Heart left ventricle (tissue), 16 donors: ENCODE data around the gene CUL5. TPM values are rescaled to one million over a fixed set of nuclear protein-coding genes. Genes with fewer than 3 reads are reported as not detected.

ENCODE experiments used
- ATAC-seq, 4 donors: fragments of 200-7000 bp; cut with Tn5 transposase; one replicate each; pipeline ENCODE4 v1.9.1; 2020 to 2022; ENCODE audit warnings: moderate library complexity in 4 of 4, mild to moderate bottlenecking in 3 of 4, moderate number of reproducible peaks in 1 of 4
- DNase-seq, 5 donors: peaks; one replicate each; pipeline ENCODE4 v3.0.0-alpha.2; 2020
- H3K27ac ChIP-seq, 12 donors: fragments of 200-600 bp; sonication (generic) in 4 of 12; one replicate each; pipeline versions ENCODE4 v1.5.0 to v1.8.0; 2016 to 2022; ENCODE audit warnings: mild to moderate bottlenecking in 2 of 12
- H3K27me3 ChIP-seq, 9 donors: fragments of 200-600 bp; sonication (generic) in 2 of 9; one replicate each; pipeline versions ENCODE4 v1.5.1 to v1.8.0; 2016 to 2022; ENCODE audit warnings: mild to moderate bottlenecking in 3 of 9
- H3K36me3 ChIP-seq, 9 donors: fragments of 200-600 bp; sonication (generic) in 2 of 9; one replicate each; pipeline versions ENCODE4 v1.5.0 to v1.8.0; 2018 to 2022; ENCODE audit warnings: mild to moderate bottlenecking in 2 of 9
- H3K4me1 ChIP-seq, 12 donors: fragments of 200-600 bp; sonication (generic) in 4 of 12; one replicate each; pipeline versions ENCODE4 v1.5.0 to v1.8.0; 2016 to 2022; ENCODE audit warnings: mild to moderate bottlenecking in 3 of 12
- H3K4me3 ChIP-seq, 12 donors: fragments of 200-600 bp; sonication (generic) in 4 of 12; one replicate each; pipeline versions ENCODE4 v1.5.0 to v1.8.0; 2017 to 2022; ENCODE audit warnings: mild to moderate bottlenecking in 9 of 12, moderate library complexity in 4 of 12
- H3K9me3 ChIP-seq, 12 donors: fragments of 200-600 bp; sonication (generic) in 4 of 12; one replicate each; pipeline versions ENCODE4 v1.5.0 to v1.8.0; 2016 to 2022; ENCODE audit warnings: mild to moderate bottlenecking in 1 of 12
- POLR2A ChIP-seq, 2 donors: fragments of 450-650 bp; IDR thresholded peaks; one replicate each; pipeline ENCODE4 v1.6.1; 2017; ENCODE audit warnings: antibody characterized with exemption in 2 of 2, mild to moderate bottlenecking in 2 of 2, moderate library complexity in 2 of 2
- WGBS, 4 donors: extraction: QIAGEN DNeasy Blood & Tissue Kit in 2 of 4; methylation state at CpG; one replicate each; pipeline versions ENCODE4 v1.1.5 to v1.1.7; 2013 to 2018; 5-methylcytosine and 5-hydroxymethylcytosine counted together
- intact Hi-C, 10 donors: fragments of 100-400 bp; cut with DNase I; formaldehyde crosslinking; loops; one replicate each; pipeline versions ENCODE4 v1.11.1 to v1.14.2; 2022
- long read RNA-seq, 3 donors: library from polyadenylated mRNA; unstranded; transcript quantifications; one replicate each; pipeline ENCODE4 v2.0.0, GENCODE V29; 2020 to 2021
- polyA plus RNA-seq, 2 donors: library from polyadenylated mRNA; stranded (reverse); fragments of 200-250 nt; gene quantifications; one replicate each; pipeline ENCODE4 v1.2.3, GENCODE V29; 2013
- total RNA-seq, 9 donors: library from RNA; depleted of rRNA in 2 of 9; stranded (reverse); fragments of >200 nt in 2 of 9; fragmentation: NEBNext Ultra II Directional in 3 of 9; extraction: Animal tissue kit (Norgen Biotek cat#: 25700) in 3 of 9; gene quantifications; one replicate each; pipeline versions ENCODE4 v1.1.0 to v1.2.4, GENCODE V29; 2016 to 2023
- TF ChIP-seq, protein P1 (sequence below), 12 donors: fragments of 200-600 bp; sonication (generic) in 4 of 12; IDR thresholded peaks; one replicate each; pipeline versions ENCODE4 v1.5.0 to v1.8.0; 2018 to 2022; ENCODE audit warnings: antibody characterized with exemption in 12 of 12, mild to moderate bottlenecking in 5 of 12
- donor health status: ischemic (EF 13 %, LVEDD 7.1; RV severe dilation, severe dysfunction).
- donor health status: healthy with polysubstance abuse.
- donor health status: DM: no; HTN: yes; CAD: no.
- donor health status: DM: no; HTN: no; CAD: no.
- donor health status: ischemic (EF 25% LVEDD 6.9; RV normal size, moderate dysfunction).
- donor health status: ischemic (EF 25% LVEDD 5.7; RV mildly dilated, moderate dysfunction).
- donor health status: healthy.
- donor health status: DM: yes; HTN: yes; CAD: no.
- donor health status: ischemic (EF 35%, LVEDD 5.7; RV mildly dilated, moderate dysfunction).
- donor health status: nonischemic (EF 11% LVEDD 7.7; RV severe dilation, severe dysfunction).
- donor health status: DM: yes; HTN: yes; CAD: no.
- donor health status: PGD.
- donor health status: ischemic (EF 29% LVEDD 5.4; RV normal size, mild dysfunction).
- donor health status: nonischemic (EF 23%, LVEDD 6.1; RV moderate dilation, normal function).

CUL5 gene
- total RNA-seq (10 to 100 TPM; 22.0 to 46.0 (median 36.8) TPM), polyA plus RNA-seq (10 to 100 TPM in 1 of 2 donors, 1 to 10 TPM in 1; 6.0 to 12.1 TPM)
- long read RNA-seq, donor 1, full-length matches to known transcripts = 10 of 38 reads
- long read RNA-seq, donor 1, partial matches to known transcripts = 24 of 38 reads
- long read RNA-seq, donor 1, other reads (novel, unspliced or antisense) = 4 of 38 reads
- long read RNA-seq, donor 2, full-length matches to known transcripts = 7 of 111 reads
- long read RNA-seq, donor 2, partial matches to known transcripts = 100 of 111 reads
- long read RNA-seq, donor 2, other reads (novel, unspliced or antisense) = 4 of 111 reads
- long read RNA-seq, donor 3, full-length matches to known transcripts = 6 of 34 reads
- long read RNA-seq, donor 3, partial matches to known transcripts = 25 of 34 reads
- long read RNA-seq, donor 3, other reads (novel, unspliced or antisense) = 3 of 34 reads

DNA sequence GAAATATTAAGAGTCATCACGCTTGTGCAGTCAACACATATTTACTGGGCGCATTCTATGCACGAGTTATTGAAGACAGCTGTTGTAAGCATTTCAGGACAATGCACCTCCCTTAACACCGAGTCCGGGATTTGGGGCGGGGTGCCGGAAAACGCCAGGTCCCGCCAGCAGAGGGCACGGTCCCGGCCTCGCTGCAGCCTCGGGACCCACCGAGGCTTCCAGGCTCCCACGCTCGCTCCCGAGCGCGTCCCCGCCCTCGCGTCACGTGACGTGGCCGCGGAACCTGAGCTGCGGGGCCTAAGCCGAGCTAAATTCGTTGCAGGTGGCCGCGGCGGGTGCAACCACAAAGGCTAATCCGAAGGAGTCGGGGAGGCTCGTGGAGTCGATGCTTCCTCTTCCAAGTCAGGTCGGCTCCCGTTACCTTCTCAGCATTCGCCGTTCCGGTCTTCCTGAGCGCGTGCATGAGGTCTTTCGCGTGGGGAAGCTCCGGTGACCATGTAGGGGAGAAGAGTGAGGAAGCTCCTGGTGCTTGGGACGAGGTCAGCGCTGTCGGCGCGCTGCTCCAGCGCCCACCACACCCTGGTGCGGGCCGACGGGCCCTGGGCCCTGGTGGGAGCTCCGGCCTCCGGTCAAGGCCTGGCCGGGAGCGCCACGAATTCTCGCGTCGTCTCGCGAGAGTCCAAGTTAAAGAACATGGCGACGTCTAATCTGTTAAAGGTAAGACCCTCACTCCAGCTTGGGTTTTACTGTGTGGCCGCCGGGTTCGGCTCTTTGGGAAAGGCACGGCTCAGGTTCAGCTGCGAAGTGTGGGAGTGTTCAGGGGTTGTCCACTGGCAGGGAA lies at the start of gene CUL5:
Gene CUL5, plus strand, starts transcription at position 243 of the 841 bp plus-strand sequence. Its CDS starts 451 bp downstream, at position 694.
- H3K27ac ChIP-seq = peak within 1 kb of the TSS; percentile 85 to 100 (median 98)
- peaks cover 0 to 47% (median 35%) of the 10 kb centered on the region in 12 donors for H3K4me1 ChIP-seq
- TF ChIP-seq POLR2A (IDR thresholded peaks at IDR 0.05) = peak in 1 of 2 donors; percentile 23
- TF ChIP-seq, protein P1, sequence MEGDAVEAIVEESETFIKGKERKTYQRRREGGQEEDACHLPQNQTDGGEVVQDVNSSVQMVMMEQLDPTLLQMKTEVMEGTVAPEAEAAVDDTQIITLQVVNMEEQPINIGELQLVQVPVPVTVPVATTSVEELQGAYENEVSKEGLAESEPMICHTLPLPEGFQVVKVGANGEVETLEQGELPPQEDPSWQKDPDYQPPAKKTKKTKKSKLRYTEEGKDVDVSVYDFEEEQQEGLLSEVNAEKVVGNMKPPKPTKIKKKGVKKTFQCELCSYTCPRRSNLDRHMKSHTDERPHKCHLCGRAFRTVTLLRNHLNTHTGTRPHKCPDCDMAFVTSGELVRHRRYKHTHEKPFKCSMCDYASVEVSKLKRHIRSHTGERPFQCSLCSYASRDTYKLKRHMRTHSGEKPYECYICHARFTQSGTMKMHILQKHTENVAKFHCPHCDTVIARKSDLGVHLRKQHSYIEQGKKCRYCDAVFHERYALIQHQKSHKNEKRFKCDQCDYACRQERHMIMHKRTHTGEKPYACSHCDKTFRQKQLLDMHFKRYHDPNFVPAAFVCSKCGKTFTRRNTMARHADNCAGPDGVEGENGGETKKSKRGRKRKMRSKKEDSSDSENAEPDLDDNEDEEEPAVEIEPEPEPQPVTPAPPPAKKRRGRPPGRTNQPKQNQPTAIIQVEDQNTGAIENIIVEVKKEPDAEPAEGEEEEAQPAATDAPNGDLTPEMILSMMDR (IDR thresholded peaks at IDR 0.05) = peak; percentile 76 to 95 (median 89)
- no peaks in the 10 kb centered on the region for H3K27me3 ChIP-seq
- DNase-seq (peak; percentile 91 to 97 (median 93)), ATAC-seq (peak; percentile 95 to 98 (median 98))
- intact Hi-C loops = loop anchor here in 7 of 10 donors (2.0 to 10.0 kb wide), 5 partner anchors 213 to 656 kb away; partner anchors contain the start of genes ATM (in 2 of the 7), NPAT (in 2 of the 7) and DDX10 (in 1 of the 7)
- peaks cover 0 to 3% (median 0%) of the 10 kb centered on the region in 9 donors for H3K36me3 ChIP-seq
- H3K4me3 ChIP-seq = peak within 1 kb of the TSS; percentile 71 to 99 (median 88)
- WGBS, 4 donors = 0 to 1% (median 1%) methylated on average over 37 to 72 of the region's 72 CpGs
- H3K9me3 ChIP-seq = no peaks in the 10 kb centered on the region

DNA sequence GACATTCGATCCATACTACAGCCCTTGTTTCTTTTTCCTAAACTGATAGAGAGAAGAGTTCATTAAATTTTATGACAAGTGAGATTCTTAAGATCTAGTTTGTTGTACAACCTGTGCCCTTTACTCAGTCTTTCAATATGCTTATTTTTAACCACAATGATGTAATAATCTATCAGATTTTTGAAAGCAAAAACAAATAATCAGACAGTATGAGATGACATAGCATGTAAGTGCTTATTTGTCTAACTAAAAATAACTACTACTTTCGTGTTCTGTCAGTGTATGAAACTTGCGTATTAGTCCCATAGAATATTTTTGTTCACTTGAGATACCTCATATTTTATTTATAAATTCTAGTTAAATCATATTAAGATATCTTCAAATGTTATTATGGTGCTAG lies 47.2 kb upstream of the CUL5 start:
- Histone ChIP-seq H3K4me3 (no peak overlapping the region), H3K27me3 (no peaks in the 10 kb centered on the region), H3K36me3 (no peaks in the 10 kb centered on the region), H3K4me1 (peaks cover 0 to 19% (median 0%) of the 10 kb centered on the region in 12 donors), H3K27ac (no peak overlapping the region), H3K9me3 (no peaks in the 10 kb centered on the region)
- 72 to 82% (median 76%) methylated on average over 3 of the region's 3 CpGs for WGBS, 4 donors
- no peak for TF ChIP-seq POLR2A (IDR thresholded peaks at IDR 0.05)
- TF ChIP-seq, protein P1 (IDR thresholded peaks at IDR 0.05) = no peak
- ATAC-seq (no peak), DNase-seq (no peak)
- intact Hi-C loops = no loop called here

DNA sequence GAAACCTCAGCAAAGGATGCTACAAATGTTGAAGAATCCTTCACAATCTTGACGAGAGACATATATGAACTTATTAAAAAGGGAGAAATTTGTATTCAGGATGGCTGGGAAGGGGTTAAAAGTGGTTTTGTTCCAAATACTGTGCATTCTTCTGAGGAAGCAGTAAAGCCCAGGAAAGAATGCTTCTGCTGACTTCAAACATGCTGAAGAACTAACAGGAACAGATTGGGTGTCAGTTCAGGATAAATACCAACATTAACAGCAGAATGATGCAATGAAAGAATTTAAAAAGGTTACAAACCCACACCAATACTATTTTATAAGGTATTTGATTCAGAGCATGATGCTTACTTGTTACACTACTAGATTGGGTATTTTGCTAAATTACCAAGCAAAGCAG lies 46.5 kb upstream of the CUL5 start:
- TF ChIP-seq, protein P1 (IDR thresholded peaks at IDR 0.05) = no peak
- TF ChIP-seq POLR2A (IDR thresholded peaks at IDR 0.05) = no peak
- H3K9me3 ChIP-seq = no peaks in the 10 kb centered on the region
- peaks cover 0 to 12% (median 0%) of the 10 kb centered on the region in 12 donors for H3K4me1 ChIP-seq
- 76 to 85% (median 83%) methylated on average over 1 of the region's 1 CpG for WGBS, 4 donors
- H3K27ac ChIP-seq = no peak overlapping the region
- no peak overlapping the region for H3K4me3 ChIP-seq
- no peaks in the 10 kb centered on the region for H3K27me3 ChIP-seq
- no peak for ATAC-seq
- H3K36me3 ChIP-seq = no peaks in the 10 kb centered on the region
- no peak for DNase-seq
- intact Hi-C loops = no loop called here
